BLaER1 treated with 17β-estradiol and CSF1 and Interleukin-3, amounts not matched to agents 10 nM and 100 nM (cell line): Measurements from ENCODE around the gene RGS6.

ENCODE experiments used
- H3K27ac ChIP-seq, 11 experiments: shearing (Covaris generic); formaldehyde crosslinking; 2 replicates each; pipeline ENCODE4 v1.8.1; 2022
- H3K27me3 ChIP-seq, 11 experiments: shearing (Covaris generic); formaldehyde crosslinking; 2 replicates each; pipeline ENCODE4 v1.8.1; 2022
- H3K36me3 ChIP-seq, 11 experiments: shearing (Covaris generic); formaldehyde crosslinking; 2 replicates each; pipeline ENCODE4 v1.8.1; 2022
- H3K4me1 ChIP-seq, 10 experiments: shearing (Covaris generic); formaldehyde crosslinking; 2 replicates each; pipeline ENCODE4 v1.8.1; 2022
- H3K4me2 ChIP-seq, 11 experiments: shearing (Covaris generic); formaldehyde crosslinking; 2 replicates each; pipeline ENCODE4 v1.8.1; 2022
- H3K4me3 ChIP-seq, 10 experiments: shearing (Covaris generic); formaldehyde crosslinking; 2 replicates each; pipeline ENCODE4 v1.8.1; 2022
- H3K9ac ChIP-seq, 11 experiments: shearing (Covaris generic); formaldehyde crosslinking; 2 replicates each; pipeline ENCODE4 v1.8.1; 2022
- H3K9me3 ChIP-seq, 11 experiments: shearing (Covaris generic); formaldehyde crosslinking; replicated peaks in 1 of 11; 2 replicates each; pipeline ENCODE4 v1.8.1; 2022
- H4K20me1 ChIP-seq, 11 experiments: shearing (Covaris generic); formaldehyde crosslinking; 2 replicates each; pipeline ENCODE4 v1.8.1; 2022
- Cebpa-rat ChIP-seq, 11 experiments: shearing (Covaris generic); IDR thresholded peaks; 2 replicates each; pipeline ENCODE4 v1.8.1; 2022

RGS6 gene

DNA sequence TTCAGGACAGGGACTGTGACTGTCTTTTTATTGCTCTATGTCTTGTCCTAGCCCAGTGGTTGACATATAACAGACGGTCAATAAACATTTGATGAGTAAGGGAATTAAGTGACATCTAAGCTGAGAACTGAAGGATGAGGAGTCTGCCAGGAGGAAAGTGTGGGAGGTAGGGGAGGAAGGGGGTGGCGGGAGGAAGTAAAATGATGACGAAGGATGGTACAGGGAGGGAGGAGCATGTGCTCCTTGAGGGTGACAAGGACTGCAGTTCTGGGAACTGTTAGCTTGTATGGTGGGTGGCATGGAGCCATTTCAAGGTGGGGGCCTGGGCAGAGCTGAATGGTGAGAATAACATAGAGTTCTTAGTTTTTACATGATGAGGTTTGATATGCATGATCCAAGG lies 64.4 kb downstream of the RGS6 start:
- no peaks in the 10 kb centered on the region for H3K27me3 ChIP-seq
- peak overlapping the region in 3 of 11 experiments; percentile 24 to 61 (median 57); a peak in 4 of 22 replicates for H3K4me2 ChIP-seq
- no peak for TF ChIP-seq Cebpa-rat (IDR thresholded peaks at IDR 0.05)
- peaks cover 0 to 10% (median 0%) of the 10 kb centered on the region in 11 experiments; a peak in 2 of 22 replicates for H3K9me3 ChIP-seq
- peaks cover 0 to 15% (median 0%) of the 10 kb centered on the region in 10 experiments; a peak in 5 of 20 replicates for H3K4me1 ChIP-seq
- no peak overlapping the region for H3K4me3 ChIP-seq
- no peak overlapping the region for H3K27ac ChIP-seq
- no peaks in the 10 kb centered on the region for H4K20me1 ChIP-seq
- H3K36me3 ChIP-seq = no peaks in the 10 kb centered on the region
- no peak overlapping the region for H3K9ac ChIP-seq

DNA sequence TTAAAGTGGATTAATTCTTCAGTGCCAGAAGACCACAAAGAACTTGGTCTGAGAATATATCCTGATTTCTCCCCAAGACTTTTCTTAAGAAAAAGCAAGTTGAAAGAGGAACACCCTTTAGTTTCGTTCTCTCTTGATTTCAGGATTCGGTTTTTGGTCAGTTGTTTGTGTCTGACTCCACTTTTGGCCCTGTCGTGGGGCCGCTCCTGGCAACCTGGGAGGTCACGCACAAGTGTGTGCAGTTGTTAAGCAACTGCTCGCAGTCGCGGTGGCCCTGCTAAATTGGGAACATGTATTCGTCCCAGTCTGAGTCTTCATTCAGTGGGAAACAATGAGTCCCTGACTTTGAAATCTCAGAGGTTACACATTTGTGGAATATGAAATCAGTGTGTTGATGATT lies 68.7 kb downstream of the RGS6 start:
- no peak overlapping the region for H3K4me3 ChIP-seq
- H3K9me3 ChIP-seq = peaks cover 0 to 10% (median 0%) of the 10 kb centered on the region in 11 experiments; a peak in 2 of 22 replicates
- TF ChIP-seq Cebpa-rat (IDR thresholded peaks at IDR 0.05) = no peak
- no peak overlapping the region for H3K27ac ChIP-seq
- no peak overlapping the region for H3K9ac ChIP-seq
- peaks cover 0 to 14% (median 0%) of the 10 kb centered on the region in 10 experiments; a peak in 5 of 20 replicates for H3K4me1 ChIP-seq
- H4K20me1 ChIP-seq = no peaks in the 10 kb centered on the region
- H3K36me3 ChIP-seq = no peaks in the 10 kb centered on the region
- no peaks in the 10 kb centered on the region for H3K27me3 ChIP-seq
- H3K4me2 ChIP-seq = no peak overlapping the region

DNA sequence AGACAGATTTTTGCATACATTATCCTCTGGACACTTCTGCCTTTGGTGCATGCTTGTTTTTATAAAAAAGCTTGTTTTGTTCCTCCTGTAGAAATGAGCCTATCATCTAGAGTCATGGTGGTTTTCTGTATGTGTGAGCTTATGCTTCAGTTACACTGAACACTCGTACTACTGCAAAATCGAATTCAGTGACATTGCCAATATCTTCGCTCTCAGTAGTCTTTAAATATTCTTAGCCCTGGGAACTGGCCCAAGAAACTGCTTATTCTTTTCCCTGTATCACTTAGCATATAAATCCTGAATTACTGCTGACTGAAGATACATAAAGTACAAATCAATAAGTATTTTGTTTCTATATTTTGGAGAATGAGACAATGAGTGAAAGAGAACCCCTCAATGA lies 70.5 kb downstream of the RGS6 start:
- Histone ChIP-seq H3K27ac (no peak overlapping the region), H3K36me3 (no peaks in the 10 kb centered on the region), H3K9me3 (peaks cover 0 to 10% (median 0%) of the 10 kb centered on the region in 11 experiments; a peak in 3 of 22 replicates), H3K9ac (no peak overlapping the region), H3K4me1 (no peaks in the 10 kb centered on the region), H3K27me3 (no peaks in the 10 kb centered on the region), H3K4me3 (no peak overlapping the region), H3K4me2 (no peak overlapping the region), H4K20me1 (no peaks in the 10 kb centered on the region)
- TF ChIP-seq Cebpa-rat (IDR thresholded peaks at IDR 0.05) = no peak

DNA sequence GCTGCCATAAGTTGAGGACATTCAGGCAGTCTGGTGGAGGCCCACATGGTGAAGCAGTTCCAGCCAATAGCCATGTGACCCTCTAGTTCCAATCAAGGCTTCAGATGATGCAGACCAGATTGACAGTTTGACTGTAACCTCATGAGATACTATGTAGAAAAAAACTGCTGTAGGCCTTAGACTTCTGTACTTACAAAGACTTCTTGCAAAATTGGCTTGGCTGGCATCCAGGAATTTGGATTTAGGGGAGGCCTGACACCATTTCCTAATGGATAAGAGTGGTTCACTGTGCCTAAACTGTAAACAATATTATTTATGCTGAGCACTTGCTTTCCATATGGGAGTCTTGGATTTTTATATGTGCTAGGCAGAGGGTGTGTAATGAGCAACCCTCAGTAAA lies 76.4 kb downstream of the RGS6 start:
- no peaks in the 10 kb centered on the region for H3K36me3 ChIP-seq
- H3K27me3 ChIP-seq = no peaks in the 10 kb centered on the region
- H4K20me1 ChIP-seq = no peaks in the 10 kb centered on the region
- H3K27ac ChIP-seq = no peak overlapping the region
- no peaks in the 10 kb centered on the region; a peak in 1 of 22 replicates for H3K9me3 ChIP-seq
- no peaks in the 10 kb centered on the region for H3K4me1 ChIP-seq
- no peak for TF ChIP-seq Cebpa-rat (IDR thresholded peaks at IDR 0.05)
- no peak overlapping the region for H3K4me2 ChIP-seq
- H3K4me3 ChIP-seq = no peak overlapping the region
- H3K9ac ChIP-seq = no peak overlapping the region

DNA sequence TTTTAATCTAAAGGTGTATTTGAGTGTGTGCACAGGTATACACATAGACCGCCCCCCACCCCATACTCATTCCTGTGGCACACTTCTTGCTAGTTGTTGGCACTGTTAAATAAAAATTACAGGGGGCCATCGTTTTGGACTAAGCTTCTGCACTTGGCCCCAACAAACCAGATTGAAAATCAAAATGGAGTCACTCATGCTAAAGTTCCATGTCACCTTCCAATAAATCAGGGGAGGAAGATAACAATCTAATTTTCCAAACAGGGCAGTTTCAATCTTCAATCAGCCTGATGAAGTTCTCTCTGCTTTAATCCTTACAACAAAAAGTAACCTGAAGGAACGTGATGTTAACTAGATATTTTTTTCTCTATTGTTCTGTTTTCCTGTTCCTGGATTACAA lies 78.2 kb downstream of the RGS6 start:
- H3K4me3 ChIP-seq = no peak overlapping the region
- H4K20me1 ChIP-seq = no peaks in the 10 kb centered on the region
- peaks cover 0 to 4% (median 0%) of the 10 kb centered on the region in 11 experiments; a peak in 3 of 22 replicates for H3K9me3 ChIP-seq
- H3K4me2 ChIP-seq = no peak overlapping the region
- H3K9ac ChIP-seq = no peak overlapping the region
- no peak overlapping the region for H3K27ac ChIP-seq
- no peaks in the 10 kb centered on the region for H3K36me3 ChIP-seq
- TF ChIP-seq Cebpa-rat (IDR thresholded peaks at IDR 0.05) = no peak
- H3K4me1 ChIP-seq = no peaks in the 10 kb centered on the region
- H3K27me3 ChIP-seq = no peaks in the 10 kb centered on the region

DNA sequence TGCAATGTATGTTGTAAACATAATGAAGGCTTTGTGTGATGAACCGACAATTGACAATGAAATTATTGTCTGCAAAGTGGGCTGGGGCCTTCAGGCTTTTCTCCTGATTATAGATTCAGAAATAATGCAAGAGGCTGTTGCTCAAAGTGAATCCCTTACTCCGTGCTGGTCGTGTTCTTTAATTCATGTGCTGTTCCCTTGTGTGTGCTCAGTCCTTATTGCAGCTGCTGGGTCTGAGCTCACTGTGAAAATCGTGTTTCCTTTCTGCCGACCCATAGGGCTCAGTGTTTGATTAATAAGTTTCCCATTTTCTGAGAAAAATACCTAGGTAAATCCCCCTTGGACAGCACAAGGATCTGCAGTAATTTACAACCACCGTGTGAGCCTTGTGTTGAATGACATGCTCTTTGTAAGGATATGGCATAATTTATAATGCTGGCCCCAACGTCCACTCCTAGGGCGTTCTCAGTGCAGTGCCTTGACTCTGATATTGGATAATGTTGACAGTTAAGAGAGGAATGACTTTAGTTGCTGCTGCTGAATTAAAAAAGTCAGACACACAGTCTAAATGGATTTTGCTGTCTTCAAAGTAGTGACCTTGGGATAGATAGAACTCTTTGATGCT lies 81.6 kb downstream of the RGS6 start:
- no peak overlapping the region for H3K4me3 ChIP-seq
- H3K4me2 ChIP-seq = no peak overlapping the region
- H3K9me3 ChIP-seq = peaks cover 0 to 4% (median 0%) of the 10 kb centered on the region in 11 experiments; a peak in 2 of 22 replicates
- H3K9ac ChIP-seq = no peak overlapping the region
- no peaks in the 10 kb centered on the region for H4K20me1 ChIP-seq
- no peak for TF ChIP-seq Cebpa-rat (IDR thresholded peaks at IDR 0.05)
- H3K4me1 ChIP-seq = no peaks in the 10 kb centered on the region
- H3K27ac ChIP-seq = no peak overlapping the region
- no peaks in the 10 kb centered on the region for H3K36me3 ChIP-seq
- H3K27me3 ChIP-seq = no peaks in the 10 kb centered on the region

DNA sequence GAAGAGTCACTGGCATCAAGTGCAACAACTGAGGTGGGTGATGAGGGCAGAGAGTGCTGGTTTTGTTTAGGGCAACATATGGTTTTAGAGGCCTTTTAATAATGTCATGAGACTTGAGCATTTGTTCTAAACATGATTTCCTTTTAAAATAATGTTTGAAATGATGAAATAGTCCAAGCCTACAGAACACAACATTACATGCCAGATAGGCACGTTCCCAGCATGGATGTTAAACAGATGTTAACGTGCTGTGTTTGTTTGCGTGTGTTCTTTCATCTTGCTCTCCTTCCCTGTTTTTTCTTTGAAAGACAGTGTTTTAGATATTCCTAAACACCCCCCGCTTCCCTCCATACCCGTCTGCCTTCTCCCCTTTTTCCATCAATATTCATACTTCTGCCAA lies 82.3 kb downstream of the RGS6 start:
- Histone ChIP-seq H3K4me1 (no peaks in the 10 kb centered on the region), H3K27ac (no peak overlapping the region), H3K4me2 (no peak overlapping the region), H3K9me3 (peaks cover 0 to 4% (median 0%) of the 10 kb centered on the region in 11 experiments; a peak in 2 of 22 replicates), H3K4me3 (no peak overlapping the region), H3K27me3 (no peaks in the 10 kb centered on the region), H4K20me1 (no peaks in the 10 kb centered on the region), H3K9ac (no peak overlapping the region), H3K36me3 (no peaks in the 10 kb centered on the region)
- TF ChIP-seq Cebpa-rat (IDR thresholded peaks at IDR 0.05) = no peak

DNA sequence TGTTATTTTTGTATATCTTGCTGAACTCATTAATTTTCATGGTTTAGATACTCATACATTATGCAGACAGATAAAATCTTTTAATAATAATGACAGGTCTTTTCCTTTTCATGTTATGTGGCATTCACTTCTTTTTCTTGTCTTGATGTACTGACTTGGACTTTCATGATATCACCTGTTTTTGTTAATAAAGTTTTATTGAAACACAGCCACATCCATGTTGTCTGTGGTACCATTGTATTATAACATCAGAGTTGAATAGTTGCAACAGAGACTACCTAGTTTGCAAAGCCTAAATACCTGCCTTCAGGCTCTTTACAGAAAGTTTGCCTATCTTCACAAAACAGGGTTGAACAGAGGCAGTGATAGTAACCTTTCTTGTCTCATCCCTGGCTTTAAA lies 85.1 kb downstream of the RGS6 start:
- Histone ChIP-seq H3K4me1 (no peaks in the 10 kb centered on the region), H3K36me3 (no peaks in the 10 kb centered on the region), H3K4me2 (no peak overlapping the region), H4K20me1 (no peaks in the 10 kb centered on the region), H3K9ac (no peak overlapping the region), H3K27ac (no peak overlapping the region), H3K27me3 (no peaks in the 10 kb centered on the region), H3K9me3 (peaks cover 0 to 4% (median 0%) of the 10 kb centered on the region in 11 experiments; a peak in 2 of 22 replicates), H3K4me3 (no peak overlapping the region)
- TF ChIP-seq Cebpa-rat (IDR thresholded peaks at IDR 0.05) = no peak

DNA sequence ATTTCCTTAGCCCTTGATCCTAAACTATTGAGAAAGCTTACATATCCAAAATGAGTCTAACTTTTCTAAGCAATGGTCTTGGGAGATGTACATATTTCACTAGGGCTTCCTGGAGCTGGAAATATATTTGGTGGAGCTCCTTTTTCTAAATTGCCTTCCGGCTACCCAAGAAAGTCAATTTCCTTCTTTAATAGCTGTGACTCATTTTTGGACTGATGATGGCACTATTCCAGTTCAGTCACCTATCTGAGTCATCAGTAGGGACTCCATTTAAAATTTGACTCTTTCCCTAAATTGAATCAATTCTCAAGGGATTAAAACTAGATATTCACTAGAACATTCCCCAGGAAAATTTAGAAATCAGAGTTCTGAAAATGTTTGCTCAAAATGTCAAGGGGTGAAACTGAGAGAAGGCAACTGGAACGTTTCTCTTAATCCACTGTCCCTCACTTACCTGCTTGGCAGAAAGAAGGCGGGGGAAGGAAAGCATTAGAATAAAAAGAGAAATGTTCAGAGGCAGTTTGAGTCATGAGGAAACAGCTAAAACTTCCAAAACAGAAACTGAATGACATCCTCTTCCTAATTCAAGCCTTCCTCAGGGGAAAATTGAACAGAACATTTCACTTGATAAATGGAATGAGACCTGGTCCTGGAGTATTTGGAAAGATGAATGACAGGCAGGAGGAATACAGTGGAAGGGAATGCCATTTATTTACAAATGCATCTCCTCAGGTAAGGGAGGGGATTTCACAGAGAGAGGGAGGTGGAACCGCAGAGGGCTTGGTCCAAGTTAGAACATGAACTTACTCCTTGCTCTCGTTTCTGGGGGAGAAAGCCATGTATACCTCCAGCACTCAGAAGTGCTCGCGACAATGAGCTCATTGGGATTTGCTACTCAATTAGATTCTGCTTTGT lies 91.2 kb downstream of the RGS6 start:
- no peaks in the 10 kb centered on the region for H3K36me3 ChIP-seq
- H3K4me3 ChIP-seq = no peak overlapping the region
- no peak for TF ChIP-seq Cebpa-rat (IDR thresholded peaks at IDR 0.05)
- H3K9ac ChIP-seq = no peak overlapping the region
- peaks cover 0 to 11% (median 0%) of the 10 kb centered on the region in 10 experiments; a peak in 8 of 20 replicates for H3K4me1 ChIP-seq
- H3K4me2 ChIP-seq = peak overlapping the region in 2 of 11 experiments; percentile 1 to 34; a peak in 2 of 22 replicates
- H4K20me1 ChIP-seq = no peaks in the 10 kb centered on the region
- no peaks in the 10 kb centered on the region for H3K27me3 ChIP-seq
- H3K27ac ChIP-seq = no peak overlapping the region
- no peaks in the 10 kb centered on the region for H3K9me3 ChIP-seq
